Lower leg skin (tissue), 4 donors: ENCODE measurements around the gene CNIH3. TPM values are rescaled to one million over a fixed set of nuclear protein-coding genes. Genes with fewer than 3 reads are reported as not detected.

Experiments
- DNase-seq, 2 donors: peaks; one replicate each; pipeline ENCODE4 v3.0.0-alpha.2; 2019; ENCODE audit warnings: low spot score in 2 of 2
- H3K4me3 ChIP-seq: fragments of 200-600 bp; sonication (generic); 2 replicates; pipeline ENCODE4 v1.5.1; 2017; ENCODE audit warnings: mild to moderate bottlenecking, low read depth; ENCODE audit not compliant: poor library complexity, severe bottlenecking
- CTCF ChIP-seq, 3 donors: fragments of 450-650 bp; IDR thresholded peaks; one replicate each; pipeline ENCODE4 v1.5.1; 2016; ENCODE audit warnings: antibody characterized with exemption in 3 of 3, mild to moderate bottlenecking in 3 of 3, moderate library complexity in 2 of 3
- POLR2A ChIP-seq, 2 donors: fragments of 450-650 bp; IDR thresholded peaks; one replicate each; pipeline ENCODE4 v1.6.1; 2016 to 2017; ENCODE audit warnings: antibody characterized with exemption in 2 of 2, mild to moderate bottlenecking in 1 of 2, moderate library complexity in 1 of 2
- WGBS, 2 donors: methylation state at CpG; one replicate each; pipeline ENCODE4 v1.1.5; 2018; 5-methylcytosine and 5-hydroxymethylcytosine counted together
- intact Hi-C: fragments of 100-400 bp; cut with DNase I; formaldehyde crosslinking; loops from one replicate; pipeline ENCODE4 v1.15.0; 2023; ENCODE audit warnings: low total_unique reads
- total RNA-seq, 4 donors: library from RNA; depleted of rRNA; stranded (reverse); fragments of >200 nt; gene quantifications; one replicate each; pipeline ENCODE4 v1.1.0, GENCODE V29; 2016

CNIH3 gene
- total RNA-seq, 4 donors from 2014 or later = 1.4 to 5.1 (median 2.3) TPM

GRCh38 chr1:224737353-224737727 lies 121.2 kb downstream of the CNIH3 start:
- H3K4me3 ChIP-seq = no peak overlapping the region
- 47 to 53% methylated on average over 10 of the region's 10 CpGs for WGBS, 2 donors
- TF ChIP-seq CTCF (IDR thresholded peaks at IDR 0.05) (no peak), POLR2A (IDR thresholded peaks at IDR 0.05) (no peak)
- intact Hi-C loops = no loop called here
- DNase-seq = no peak

DNA sequence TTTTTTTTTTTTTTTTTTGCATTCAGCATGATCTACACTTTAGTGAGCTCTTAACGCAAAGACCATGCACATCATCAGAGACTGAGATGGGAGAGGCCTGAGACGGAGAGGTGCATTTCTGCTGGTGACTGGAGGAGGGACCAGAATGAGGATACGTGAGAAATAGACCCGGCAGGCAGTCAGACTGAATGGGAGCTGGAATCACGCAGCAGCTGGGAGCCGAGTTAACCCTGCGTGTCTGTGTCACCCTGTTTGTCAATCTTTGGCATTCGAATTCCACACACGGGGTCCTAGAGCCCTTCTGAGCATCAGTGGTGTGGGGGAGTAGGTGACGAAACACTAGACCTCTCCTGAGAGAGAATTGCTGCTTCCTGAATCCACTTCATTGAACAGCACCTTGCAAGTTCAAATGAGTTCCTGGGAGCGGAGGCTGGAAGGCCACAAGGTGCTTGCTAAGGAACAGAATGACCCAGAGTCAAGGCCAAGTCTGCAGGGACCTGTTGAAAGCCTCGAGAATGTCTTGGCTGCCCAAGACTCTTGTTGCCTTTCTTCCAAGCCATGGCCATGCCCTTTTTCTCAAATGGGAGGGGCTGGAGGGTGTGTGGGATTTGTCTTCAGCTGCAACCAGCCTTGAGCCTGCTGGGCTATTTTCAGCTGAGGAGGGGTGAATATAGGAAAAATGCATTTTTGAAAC lies 123.3 kb downstream of the CNIH3 start:
- no peak overlapping the region for H3K4me3 ChIP-seq
- DNase-seq = no peak
- 86 to 88% methylated on average over 12 of the region's 12 CpGs for WGBS, 2 donors
- TF ChIP-seq CTCF (IDR thresholded peaks at IDR 0.05) (no peak), POLR2A (IDR thresholded peaks at IDR 0.05) (no peak)
- intact Hi-C loops = no loop called here

DNA sequence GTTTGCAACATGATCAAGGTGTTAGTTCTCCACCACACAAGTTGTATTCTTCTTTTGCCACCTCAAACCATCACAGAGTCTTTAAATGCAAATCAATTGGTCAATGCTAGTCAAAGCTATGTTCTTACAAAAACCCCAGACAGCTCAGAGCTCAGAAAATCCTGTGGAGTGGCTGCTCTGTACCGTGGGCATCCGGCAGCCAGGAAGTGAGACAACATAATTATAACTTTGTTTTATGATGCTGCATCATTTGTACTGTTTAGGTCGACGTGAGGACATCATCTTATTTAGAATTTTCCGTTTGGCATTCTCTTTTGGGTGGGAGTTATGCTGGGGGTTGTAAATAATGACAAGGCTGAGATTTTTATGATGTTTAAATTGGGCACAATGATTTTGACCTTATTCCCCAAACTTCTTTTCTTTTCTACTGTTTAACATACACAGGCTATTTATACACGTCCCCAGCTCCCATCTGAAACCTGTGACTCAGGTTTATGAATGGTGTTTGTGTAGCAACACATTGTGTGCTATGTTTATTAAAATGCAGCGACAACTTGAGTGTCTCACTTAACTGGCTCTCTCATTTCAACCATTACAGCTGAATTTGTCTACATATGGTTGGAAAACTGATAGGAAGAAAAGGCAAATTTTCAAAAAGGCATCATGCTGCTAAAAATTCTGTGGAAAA lies 124.0 kb downstream of the CNIH3 start:
- 75 to 79% methylated on average over 7 of the region's 7 CpGs for WGBS, 2 donors
- DNase-seq = no peak
- intact Hi-C loops = no loop called here
- H3K4me3 ChIP-seq = no peak overlapping the region
- TF ChIP-seq POLR2A (IDR thresholded peaks at IDR 0.05) (no peak), CTCF (IDR thresholded peaks at IDR 0.05) (no peak)

- intact Hi-C loops = no loop called here
- TF ChIP-seq CTCF (IDR thresholded peaks at IDR 0.05) (no peak), POLR2A (IDR thresholded peaks at IDR 0.05) (no peak)
- H3K4me3 ChIP-seq = no peak overlapping the region
- no peak for DNase-seq
- WGBS, 2 donors = 92 to 97% methylated on average over 5 of the region's 5 CpGs
Measured at GRCh38 chr1:224740685-224741052, 124.6 kb downstream of the CNIH3 start.

DNA sequence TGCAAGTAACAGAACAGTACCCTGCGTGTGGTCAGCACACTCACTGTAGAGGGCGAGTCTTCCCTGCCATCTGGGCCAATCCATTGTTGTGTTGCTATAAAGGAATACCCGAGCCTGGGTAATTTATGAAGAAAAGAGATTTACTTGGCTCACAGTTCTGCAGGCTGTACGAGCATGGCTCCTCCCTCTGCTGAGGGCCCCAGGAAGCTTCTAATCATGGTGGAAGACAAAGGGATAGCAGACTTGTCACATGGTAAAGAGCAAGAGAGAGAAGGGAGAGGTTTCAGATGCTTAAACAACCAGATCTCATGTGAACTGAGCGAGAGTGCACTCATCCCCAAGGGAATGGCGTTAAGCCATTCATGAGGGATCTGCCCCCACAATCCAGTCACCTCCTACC lies 126.2 kb downstream of the CNIH3 start:
- no peak for TF ChIP-seq POLR2A (IDR thresholded peaks at IDR 0.05)
- TF ChIP-seq CTCF (IDR thresholded peaks at IDR 0.05) = no peak
- intact Hi-C loops = no loop called here
- DNase-seq = no peak
- no peak overlapping the region for H3K4me3 ChIP-seq
- 84 to 93% methylated on average over 6 of the region's 6 CpGs for WGBS, 2 donors
